Tibial nerve (tissue), 3 donors: ENCODE measurements around the gene GDF7.

Source experiments
- CTCF ChIP-seq, 5 experiments: fragments of 200-600 bp in 3 of 5; fragments of 450-650 bp in 2 of 5; sonication (generic) in 3 of 5; IDR thresholded peaks; one replicate each; pipeline ENCODE4 v1.5.1; 2016 to 2019; ENCODE audit warnings: antibody characterized with exemption in 5 of 5, mild to moderate bottlenecking in 3 of 5, moderate library complexity in 2 of 5
- POLR2A ChIP-seq, 2 donors: fragments of 450-650 bp; IDR thresholded peaks; one replicate each; pipeline ENCODE4 v1.6.1; 2017; ENCODE audit warnings: antibody characterized with exemption in 2 of 2, mild to moderate bottlenecking in 2 of 2, moderate library complexity in 2 of 2

- TF ChIP-seq CTCF (IDR thresholded peaks at IDR 0.05): no peak
- no peak for TF ChIP-seq POLR2A (IDR thresholded peaks at IDR 0.05)
These were observed 50.7 kb downstream of the GDF7 start for GRCh38 chr2:20717641-20718040.
